GM18499 (cell line): Measurements from ENCODE around the gene ABHD15.

Experiments
- ATAC-seq: cut with Tn5 transposase; IDR thresholded peaks from one replicate; pipeline ENCODE4 v1.9.1; 2021; ENCODE audit warnings: moderate number of reproducible peaks; ENCODE audit not compliant: insufficient read depth, unreplicated experiment

The ABHD15 gene

DNA sequence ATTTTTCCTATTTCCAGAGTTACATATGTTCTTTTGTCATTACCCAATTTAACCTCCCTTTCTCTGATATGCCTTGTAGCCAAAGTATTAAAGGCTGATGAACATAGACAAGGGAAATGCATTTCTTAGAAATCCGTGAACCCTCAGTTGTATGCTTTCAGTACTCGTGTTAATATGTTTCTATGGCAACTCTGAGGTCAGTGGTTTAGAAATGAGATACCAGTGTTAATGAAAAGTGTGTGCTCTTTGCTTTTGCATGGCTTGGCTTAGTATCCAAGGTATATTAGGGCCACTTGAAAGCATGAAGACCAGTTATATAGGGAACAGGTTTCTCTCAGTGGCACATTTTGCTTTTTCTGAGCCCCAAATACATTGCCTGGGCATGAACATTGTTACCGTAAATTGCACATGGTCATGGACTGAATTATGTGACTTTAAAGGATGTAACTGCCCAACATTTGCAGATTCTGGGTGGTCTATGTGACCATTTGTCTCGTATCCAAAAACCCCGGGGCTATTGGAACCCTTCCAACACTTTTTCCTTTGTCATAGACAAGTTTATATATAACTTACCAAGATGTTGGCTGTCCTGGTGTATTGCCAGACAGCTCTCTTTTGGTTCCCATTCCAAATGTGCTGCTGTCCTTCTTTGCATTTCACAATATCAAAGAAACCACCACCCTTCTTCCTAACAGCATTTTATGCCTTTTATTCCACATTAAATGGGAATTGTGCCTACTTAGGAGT, 17.5 kb downstream of the ABHD15 start:
- no peak for ATAC-seq

DNA sequence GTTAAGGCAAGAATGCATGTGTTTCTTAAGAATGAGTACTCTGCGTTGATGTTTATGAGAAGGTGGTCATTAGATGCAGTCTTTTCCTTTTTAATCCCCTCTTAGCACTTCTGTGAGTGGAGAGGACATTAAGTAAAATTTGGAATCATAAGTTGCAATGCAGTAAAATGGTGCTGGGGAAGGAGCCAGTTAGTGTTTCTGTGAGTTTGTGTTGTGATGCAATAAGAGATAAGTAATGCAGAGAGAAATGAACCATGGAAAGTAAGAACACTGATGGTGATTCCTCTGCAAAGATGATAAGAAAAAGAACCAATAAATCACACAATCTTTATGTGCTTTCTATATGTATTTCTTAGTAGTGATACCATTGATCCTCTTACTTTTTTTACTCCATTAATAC, 20.0 kb downstream of the ABHD15 start:
- ATAC-seq = no peak

DNA sequence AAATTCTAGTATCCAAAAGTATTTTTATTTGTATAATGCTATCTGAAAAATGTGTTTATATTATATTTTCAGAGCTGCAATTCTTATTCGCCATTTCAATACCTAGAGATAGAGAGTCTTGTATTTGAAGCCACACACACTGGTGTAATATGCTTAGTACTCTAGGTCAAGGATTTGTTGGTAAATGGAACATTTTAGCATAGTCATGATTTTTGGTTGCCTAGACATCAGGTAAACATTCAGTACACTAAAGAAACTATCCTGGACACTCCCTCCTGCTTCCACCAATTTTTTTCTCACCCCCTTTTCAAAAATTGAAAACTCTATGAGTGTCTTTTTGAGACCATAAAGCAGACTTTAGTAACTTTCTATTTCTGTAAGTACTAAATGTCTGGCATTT, 20.8 kb downstream of the ABHD15 start:
- ATAC-seq = no peak

DNA sequence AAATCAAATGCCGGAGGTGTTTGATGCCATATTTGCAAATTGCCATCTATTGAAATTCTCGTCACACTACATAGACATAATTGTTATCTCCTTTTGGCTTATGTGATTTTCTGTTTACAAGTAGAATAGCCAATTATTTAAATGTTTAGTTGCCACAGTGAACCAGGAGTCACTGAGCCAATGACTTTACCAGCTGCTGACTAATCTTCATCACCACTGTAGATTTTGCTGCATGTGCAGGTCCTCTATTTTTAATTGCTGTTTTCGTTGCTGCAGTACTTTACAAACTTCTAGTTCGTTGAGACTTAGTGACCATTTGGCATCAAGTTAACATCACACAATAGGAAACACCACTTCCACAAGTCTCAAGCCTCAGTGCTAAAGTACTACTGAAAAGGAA, 22.8 kb downstream of the ABHD15 start:
- no peak for ATAC-seq

DNA sequence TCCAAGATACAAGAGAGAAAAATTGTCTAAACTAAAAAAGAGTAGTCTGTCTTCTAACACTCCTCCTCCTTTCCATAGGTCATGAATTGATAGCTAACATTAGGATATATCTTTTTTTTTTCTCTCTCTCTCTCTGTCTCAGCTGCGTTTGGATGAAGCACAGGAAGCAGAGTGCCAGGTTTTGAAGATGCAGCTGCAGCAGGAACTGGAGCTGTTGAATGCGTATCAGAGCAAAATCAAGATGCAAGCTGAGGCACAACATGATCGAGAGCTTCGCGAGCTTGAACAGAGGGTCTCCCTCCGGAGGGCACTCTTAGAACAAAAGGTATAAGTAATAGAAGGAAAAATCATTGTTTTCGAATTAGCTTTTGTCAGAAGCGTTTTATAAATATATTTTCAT, 32.9 kb downstream of the ABHD15 start:
- ATAC-seq = no peak

DNA sequence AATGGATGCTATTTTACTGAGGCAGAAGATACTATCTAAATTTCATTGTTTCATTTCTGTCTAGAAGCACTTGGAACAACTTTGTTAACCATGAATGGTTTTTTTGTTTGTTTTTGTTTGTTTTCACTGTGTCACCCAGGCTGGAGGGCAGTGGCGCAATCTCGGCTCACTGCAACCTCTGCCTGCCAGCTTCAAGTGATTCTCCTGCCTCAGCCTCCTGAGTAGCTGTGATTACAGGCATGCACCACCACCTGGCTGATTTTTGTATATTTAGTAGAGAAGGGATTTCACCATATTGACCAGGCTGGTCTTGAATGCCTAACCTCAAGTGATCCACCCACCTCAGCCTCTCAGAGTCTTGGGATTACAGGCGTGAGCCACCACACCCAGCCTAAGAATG, 40.5 kb downstream of the ABHD15 start:
- ATAC-seq = no peak

DNA sequence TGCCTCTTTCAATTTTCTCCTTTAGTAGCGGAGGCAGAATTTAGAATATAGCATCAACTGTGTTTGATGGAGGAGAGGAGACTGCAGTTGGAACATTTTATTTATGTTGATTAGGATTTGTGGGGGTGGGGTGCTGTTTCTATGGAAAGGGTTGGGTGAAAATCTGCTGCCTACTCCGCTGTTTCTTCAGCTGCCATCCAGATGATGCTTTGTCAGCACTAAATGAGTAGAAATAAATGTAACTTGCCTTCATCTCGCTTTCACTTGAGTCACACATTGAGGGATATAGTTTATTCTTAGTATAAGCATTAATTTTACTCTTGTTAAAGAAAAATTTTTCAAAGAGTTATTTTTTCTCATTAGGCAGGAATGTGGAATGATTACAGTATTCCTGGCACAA, 42.1 kb downstream of the ABHD15 start:
- no peak for ATAC-seq

DNA sequence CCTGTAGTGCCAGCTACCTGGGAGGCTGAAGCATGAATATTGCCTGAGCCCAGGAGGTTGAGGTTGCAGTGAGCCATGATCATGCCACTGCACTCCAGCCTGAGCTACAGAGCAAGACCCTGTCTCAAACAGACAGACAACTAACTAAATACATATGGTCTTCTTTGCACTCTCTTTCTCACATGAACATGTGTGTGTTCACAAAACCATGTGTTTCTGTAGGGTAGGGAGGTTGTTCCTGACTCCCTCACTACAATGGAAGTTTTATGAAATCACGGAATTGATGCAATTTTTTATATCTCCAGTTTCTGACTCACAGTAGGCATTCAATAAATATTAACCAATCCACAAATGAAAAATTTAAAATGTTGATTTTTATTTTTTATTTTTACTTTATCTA, 48.5 kb downstream of the ABHD15 start:
- no peak for ATAC-seq

DNA sequence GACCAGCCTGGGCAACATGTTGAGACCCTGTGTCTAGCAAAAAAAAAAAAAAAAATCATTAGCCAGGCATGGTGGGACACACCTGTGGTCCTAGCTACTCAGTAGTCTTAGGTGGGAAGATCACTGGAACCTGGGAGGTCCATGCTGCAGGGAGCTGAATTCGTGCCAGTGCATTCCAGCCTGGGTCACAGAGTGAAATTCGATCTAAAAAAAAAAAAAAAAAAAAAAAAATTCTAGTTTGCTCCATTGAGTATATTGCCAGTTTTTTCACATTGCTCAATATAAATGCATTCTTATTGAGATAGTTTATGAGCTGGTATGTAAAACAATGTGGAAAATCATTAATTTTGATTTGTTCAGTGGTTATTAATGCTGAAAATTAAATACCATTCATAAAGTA, 52.0 kb downstream of the ABHD15 start:
- no peak for ATAC-seq

DNA sequence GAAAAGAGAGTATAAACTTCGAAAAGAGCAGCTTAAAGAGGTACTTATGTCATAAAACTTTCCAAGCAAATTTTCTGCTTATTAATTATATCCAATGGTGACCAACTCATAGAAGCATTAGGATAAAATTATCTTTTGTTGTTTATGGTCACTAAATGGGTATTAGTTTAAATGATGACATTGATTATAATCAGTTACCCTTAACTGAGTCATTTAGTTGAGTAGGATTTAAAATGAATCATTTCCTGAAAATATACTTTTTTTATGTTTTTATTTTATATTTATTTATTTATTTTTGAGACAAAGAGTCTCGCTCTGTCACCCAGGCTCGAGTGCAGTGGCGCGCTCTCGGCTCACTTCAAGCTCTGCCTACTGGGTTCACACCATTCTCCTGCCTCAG, 55.9 kb downstream of the ABHD15 start:
- no peak for ATAC-seq
